NT2/D1 (cell line): Measurements from ENCODE around the gene SIK3.
"Not testable (repeated sequence)": the region's sequence is repeated elsewhere in the genome, so short reads cannot be mapped to it uniquely, and the experiment has no call there.

Source experiments
- DNase-seq: peaks from one replicate; pipeline ENCODE4 v3.0.0-alpha.2; 2011; ENCODE audit warnings: low read depth, low spot score
- H3K27me3 ChIP-seq: 2 replicates; pipeline ENCODE4 v1.6.0; 2011; ENCODE audit warnings: mild to moderate bottlenecking; ENCODE audit not compliant: insufficient read length, insufficient read depth
- H3K36me3 ChIP-seq: 2 replicates; pipeline ENCODE4 v1.6.1; 2011; ENCODE audit warnings: mild to moderate bottlenecking, low read length, mixed read lengths; ENCODE audit not compliant: insufficient read depth, insufficient read length
- H3K4me1 ChIP-seq: 2 replicates; pipeline ENCODE4 v1.5.1; 2011; ENCODE audit not compliant: insufficient read depth, insufficient read length
- H3K4me3 ChIP-seq: 2 replicates; pipeline ENCODE4 v1.5.1; 2011; ENCODE audit warnings: low read depth; ENCODE audit not compliant: insufficient read length
- H3K9ac ChIP-seq: 2 replicates; pipeline ENCODE4 v1.6.0; 2011; ENCODE audit warnings: low read depth; ENCODE audit not compliant: insufficient read length
- H3K9me3 ChIP-seq: 2 replicates; pipeline ENCODE4 v1.5.1; 2011; ENCODE audit warnings: mild to moderate bottlenecking, low read length; ENCODE audit not compliant: insufficient read depth
- SUZ12 ChIP-seq: IDR thresholded peaks from 2 replicates; pipeline ENCODE4 v1.6.1; 2011; ENCODE audit not compliant: insufficient read length, insufficient read depth; ENCODE audit errors: extremely low read depth
- YY1 ChIP-seq: IDR thresholded peaks from 2 replicates; pipeline ENCODE4 v1.6.1; 2011; ENCODE audit not compliant: insufficient read length, insufficient read depth
- ZNF274 ChIP-seq: IDR thresholded peaks from 2 replicates; pipeline ENCODE4 v1.6.1; 2011; ENCODE audit warnings: mild to moderate bottlenecking, low read depth, low read length

Gene SIK3

DNA sequence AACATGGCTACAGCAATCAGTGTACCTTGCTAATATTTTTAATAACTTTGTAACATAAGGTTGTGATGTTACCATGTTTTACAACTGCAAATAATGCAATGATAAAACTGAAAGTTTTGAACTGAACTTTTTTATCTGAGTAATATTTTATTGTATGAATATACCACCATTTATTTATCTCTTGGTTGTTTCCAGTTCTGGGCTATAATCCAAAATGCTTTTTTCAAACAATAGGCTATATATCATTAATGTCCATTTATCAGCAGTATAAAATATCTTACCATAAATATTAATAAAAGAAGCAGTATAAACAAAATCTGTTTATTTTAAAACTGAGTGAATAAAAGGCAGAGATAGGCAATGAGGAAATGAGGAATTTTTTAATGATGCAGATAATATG is 63.3 kb downstream of the SIK3 start:
- no peak for DNase-seq
- Histone ChIP-seq H3K4me1 (no peaks in the 10 kb centered on the region), H3K36me3 (no peaks in the 10 kb centered on the region), H3K27me3 (no peaks in the 10 kb centered on the region), H3K9me3 (no peaks in the 10 kb centered on the region), H3K9ac (no peak overlapping the region), H3K4me3 (no peak overlapping the region)
- no peak for TF ChIP-seq SUZ12

DNA sequence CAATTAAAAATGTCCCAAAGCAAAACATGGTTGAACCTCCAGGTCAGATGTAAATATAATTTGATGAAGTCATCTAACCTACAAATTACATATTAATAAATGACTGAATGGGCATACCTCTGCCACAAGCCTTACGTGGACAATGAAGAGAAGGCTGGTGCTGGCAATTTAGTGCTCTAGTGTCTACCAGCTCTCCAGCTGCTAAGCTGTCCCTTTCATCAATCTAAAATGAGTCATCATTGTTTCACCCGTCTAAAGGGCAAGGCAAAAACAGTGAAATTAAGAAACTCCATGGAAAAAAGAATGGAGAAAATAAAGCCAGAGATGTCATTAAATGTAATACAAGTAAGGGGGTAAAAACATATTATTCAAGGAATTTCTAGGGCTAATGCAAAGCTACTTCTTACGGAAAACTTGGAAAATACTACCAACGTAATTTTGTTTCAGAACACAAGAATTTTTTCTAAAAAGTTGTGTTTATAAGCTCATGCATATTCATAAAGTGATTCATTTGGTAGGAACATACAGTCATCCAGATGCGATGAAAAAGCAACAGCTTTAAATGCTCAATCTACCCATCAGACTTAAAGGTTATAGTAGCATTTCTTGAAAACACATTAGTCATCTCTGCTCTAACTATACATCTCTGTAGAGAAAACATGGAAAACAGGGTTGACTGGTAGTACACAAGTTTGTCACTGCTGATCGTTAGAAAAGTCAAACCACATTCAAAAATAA is 71.5 kb downstream of the SIK3 start:
- no peak overlapping the region for H3K4me3 ChIP-seq
- H3K27me3 ChIP-seq = no peaks in the 10 kb centered on the region
- no peaks in the 10 kb centered on the region for H3K36me3 ChIP-seq
- no peaks in the 10 kb centered on the region for H3K9me3 ChIP-seq
- TF ChIP-seq YY1 = no peak
- TF ChIP-seq SUZ12 = no peak
- no peak for TF ChIP-seq ZNF274
- DNase-seq = no peak
- no peaks in the 10 kb centered on the region for H3K4me1 ChIP-seq
- no peak overlapping the region for H3K9ac ChIP-seq

DNA sequence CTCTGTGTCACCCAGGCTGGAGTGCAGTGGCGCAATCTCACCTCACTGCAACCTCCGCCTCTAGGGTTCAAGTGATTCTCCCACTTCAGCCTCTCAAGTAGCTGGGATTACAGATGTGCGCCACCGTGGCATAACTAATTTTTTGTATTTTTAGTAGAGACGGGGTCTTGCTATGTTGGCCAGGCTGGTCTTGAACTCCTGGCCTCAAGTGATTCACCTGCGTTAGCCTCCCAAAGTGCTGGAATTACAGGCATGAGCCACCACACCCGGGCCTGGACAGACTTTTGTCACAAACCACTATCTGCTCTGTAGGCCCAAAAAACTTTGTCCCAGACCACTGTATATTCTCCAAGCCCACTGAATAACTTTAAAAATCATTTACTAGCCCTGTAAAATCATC is 74.5 kb downstream of the SIK3 start:
- not testable (repeated sequence) for H3K4me3 ChIP-seq, H3K27me3 ChIP-seq, H3K9ac ChIP-seq, H3K4me1 ChIP-seq, H3K36me3 ChIP-seq, H3K9me3 ChIP-seq, DNase-seq

DNA sequence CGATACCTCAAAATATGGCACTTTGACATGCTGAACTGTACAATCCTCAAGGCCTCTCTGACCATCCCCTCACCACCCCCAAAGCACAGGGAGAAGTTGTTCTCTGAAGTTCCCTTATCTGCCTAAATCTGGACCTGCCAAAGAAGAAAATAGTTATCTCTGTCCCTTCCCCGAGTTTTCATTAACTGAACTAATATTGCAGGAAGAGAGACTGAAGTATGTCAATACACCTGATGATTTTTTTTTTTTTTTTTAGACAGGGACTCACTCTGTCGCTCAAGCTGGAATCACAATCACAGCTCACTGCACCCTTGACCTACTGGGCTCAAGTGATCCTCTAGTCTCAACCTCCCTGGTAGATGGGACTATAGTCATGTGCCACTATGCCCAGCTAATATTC is 75.0 kb downstream of the SIK3 start:
- Histone ChIP-seq H3K9ac (no peak overlapping the region), H3K9me3 (no peaks in the 10 kb centered on the region), H3K36me3 (no peaks in the 10 kb centered on the region), H3K4me1 (no peaks in the 10 kb centered on the region), H3K4me3 (no peak overlapping the region), H3K27me3 (no peaks in the 10 kb centered on the region)
- no peak for DNase-seq
- no peak for TF ChIP-seq YY1
- no peak for TF ChIP-seq SUZ12
- TF ChIP-seq ZNF274 = no peak

DNA sequence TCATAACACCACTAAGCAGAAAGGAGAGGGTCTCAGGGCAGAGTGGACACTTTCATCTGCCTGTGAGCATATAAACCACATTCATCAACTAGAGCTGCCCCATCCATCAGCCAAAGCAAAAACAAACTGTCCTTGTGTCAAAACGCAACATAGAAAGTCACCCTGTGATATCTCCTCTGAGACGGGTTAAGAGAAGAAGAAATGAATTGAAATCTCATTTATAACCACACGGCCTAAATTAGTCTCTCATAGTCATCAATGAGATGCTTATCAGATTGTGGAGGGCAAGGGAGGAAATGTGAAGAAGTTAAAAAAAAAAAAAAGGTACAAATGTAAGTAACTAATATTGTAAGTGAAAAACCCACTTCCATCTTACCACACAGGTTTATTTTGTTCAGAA is 75.7 kb downstream of the SIK3 start:
- Histone ChIP-seq H3K9ac (no peak overlapping the region), H3K4me1 (no peaks in the 10 kb centered on the region), H3K4me3 (no peak overlapping the region), H3K36me3 (no peaks in the 10 kb centered on the region), H3K9me3 (no peaks in the 10 kb centered on the region), H3K27me3 (no peaks in the 10 kb centered on the region)
- TF ChIP-seq YY1 (no peak), ZNF274 (no peak), SUZ12 (no peak)
- DNase-seq = no peak

DNA sequence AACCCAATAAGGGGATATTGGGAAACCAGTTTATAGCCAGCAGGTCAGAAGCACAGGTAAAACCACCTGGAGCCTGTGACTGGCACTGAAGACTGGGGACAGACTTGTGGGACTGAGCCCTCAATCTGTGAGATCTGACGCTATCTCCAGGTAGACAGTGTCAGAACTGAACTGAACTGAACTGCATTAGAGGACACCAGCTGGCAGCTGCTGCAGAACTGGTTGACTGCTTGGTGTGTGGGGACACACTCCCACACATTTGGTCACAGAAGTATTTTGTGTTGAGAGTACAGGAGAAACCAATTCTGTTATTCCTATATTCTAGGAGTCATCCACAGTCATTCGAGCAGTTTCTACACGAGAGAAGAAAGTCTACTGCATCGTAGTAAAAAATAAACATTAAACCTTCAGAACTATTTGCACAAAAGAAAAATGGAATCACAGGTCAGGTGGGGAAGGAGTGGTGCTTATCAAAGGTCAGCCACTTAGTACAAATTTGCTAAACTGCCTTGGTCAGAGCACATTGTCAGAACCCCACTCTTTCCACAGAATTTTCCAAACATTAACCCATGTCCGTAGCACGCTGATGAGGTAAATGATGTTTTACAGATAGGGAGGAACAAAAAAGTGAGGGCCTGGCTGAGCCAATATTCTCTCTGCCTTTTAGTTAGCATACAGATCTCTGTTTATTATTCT is 77.2 kb downstream of the SIK3 start:
- Histone ChIP-seq H3K4me1 (no peaks in the 10 kb centered on the region), H3K4me3 (no peak overlapping the region), H3K27me3 (no peaks in the 10 kb centered on the region), H3K9me3 (no peaks in the 10 kb centered on the region), H3K36me3 (no peaks in the 10 kb centered on the region), H3K9ac (no peak overlapping the region)
- TF ChIP-seq ZNF274 = no peak
- no peak for TF ChIP-seq SUZ12
- TF ChIP-seq YY1 = no peak
- no peak for DNase-seq

DNA sequence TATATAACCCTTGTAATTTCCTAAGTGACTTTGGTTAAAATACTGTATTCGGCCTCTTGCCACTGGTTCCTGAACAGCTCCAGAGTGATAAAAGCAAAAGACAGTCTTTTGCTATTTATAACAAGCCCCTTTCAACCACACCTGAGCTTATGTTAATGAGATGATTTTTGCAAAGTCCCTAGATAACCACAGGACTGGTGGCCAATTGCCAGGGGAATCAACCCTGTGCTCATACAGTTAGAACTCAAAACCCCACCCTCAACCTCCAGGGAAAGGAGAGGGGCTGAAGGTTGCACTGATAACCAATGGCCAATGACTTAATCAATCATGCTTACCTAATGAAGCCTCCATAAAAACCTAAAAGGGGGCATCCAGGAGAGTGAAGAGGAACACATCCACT is 77.9 kb downstream of the SIK3 start:
- TF ChIP-seq ZNF274 = no peak
- TF ChIP-seq SUZ12 = no peak
- no peak for TF ChIP-seq YY1
- Histone ChIP-seq H3K4me1 (no peaks in the 10 kb centered on the region), H3K4me3 (no peak overlapping the region), H3K9ac (no peak overlapping the region), H3K36me3 (no peaks in the 10 kb centered on the region), H3K27me3 (no peaks in the 10 kb centered on the region), H3K9me3 (no peaks in the 10 kb centered on the region)
- DNase-seq = no peak
